Muscle layer of duodenum (tissue), 2 donors: ENCODE measurements around the gene RNF39.

Experiments
- H3K27ac ChIP-seq: one replicate; pipeline ENCODE4 v1.7.0; 2013; ENCODE audit warnings: mild to moderate bottlenecking, low read length
- H3K27me3 ChIP-seq: one replicate; pipeline ENCODE4 v1.7.0; 2013; ENCODE audit warnings: low read depth, mild to moderate bottlenecking, control low read depth, low read length
- H3K36me3 ChIP-seq, 2 donors: one replicate each; pipeline ENCODE4 v1.7.0; 2013; ENCODE audit warnings: low read length in 2 of 2, control low read depth in 1 of 2, mild to moderate bottlenecking in 1 of 2; ENCODE audit not compliant: insufficient read depth in 2 of 2, control insufficient read depth in 1 of 2
- H3K4me1 ChIP-seq, 2 donors: one replicate each; pipeline ENCODE4 v1.7.0; 2013; ENCODE audit warnings: low read length in 2 of 2, mild to moderate bottlenecking in 2 of 2, control low read depth in 1 of 2, moderate library complexity in 1 of 2; ENCODE audit not compliant: insufficient read depth in 2 of 2, control insufficient read depth in 1 of 2
- H3K4me3 ChIP-seq, 2 donors: one replicate each; pipeline ENCODE4 v1.7.0; 2013; ENCODE audit warnings: low read length in 2 of 2, low read depth in 1 of 2, mild to moderate bottlenecking in 1 of 2
- H3K9me3 ChIP-seq, 2 donors: one replicate each; pipeline ENCODE4 v1.7.0; 2013; ENCODE audit warnings: low read length in 2 of 2, control low read depth in 1 of 2, mild to moderate bottlenecking in 1 of 2; ENCODE audit not compliant: control insufficient read depth in 1 of 2
- donor health status: healthy.

The RNF39 gene

GRCh38 chr6:30067460-30068139 lies 8.0 kb downstream of the RNF39 start:
- Histone ChIP-seq H3K27ac (peak overlapping the region; percentile 98), H3K4me3 (peak overlapping the region; percentile 90 to 95), H3K4me1 (peaks cover 15 to 38% of the 10 kb centered on the region in 2 donors), H3K9me3 (no peaks in the 10 kb centered on the region), H3K36me3 (peaks cover 20 to 24% of the 10 kb centered on the region in 2 donors), H3K27me3 (peaks cover 7% of the 10 kb centered on the region)

GRCh38 chr6:30066577-30067459 lies 8.8 kb downstream of the RNF39 start, which contains the start of gene PPP1R11:
Gene PPP1R11 (plus strand): TSS chr6:30067198. CDS start chr6:30067411, 213 bp downstream.
- Histone ChIP-seq H3K4me3 (peak within 1 kb of the TSS; percentile 90 to 95), H3K4me1 (peaks cover 18 to 41% of the 10 kb centered on the region in 2 donors), H3K36me3 (peaks cover 20 to 24% of the 10 kb centered on the region in 2 donors), H3K9me3 (no peaks in the 10 kb centered on the region), H3K27me3 (peaks cover 2% of the 10 kb centered on the region), H3K27ac (peak within 1 kb of the TSS; percentile 98)

- no peaks in the 10 kb centered on the region for H3K27me3 ChIP-seq
Observed at GRCh38 chr6:30066082-30066481, 9.5 kb downstream of the RNF39 start.

GRCh38 chr6:30063315-30063714 lies 12.3 kb downstream of the RNF39 start:
- no peak overlapping the region for H3K27ac ChIP-seq
- no peaks in the 10 kb centered on the region for H3K9me3 ChIP-seq
- no peaks in the 10 kb centered on the region for H3K27me3 ChIP-seq
- peaks cover 25 to 37% of the 10 kb centered on the region in 2 donors for H3K4me1 ChIP-seq
- no peak overlapping the region for H3K4me3 ChIP-seq
- peaks cover 5 to 8% of the 10 kb centered on the region in 2 donors for H3K36me3 ChIP-seq

More at GRCh38 chr6:30066082-30066481, 9.5 kb downstream of the RNF39 start:
- H3K27ac ChIP-seq, result peak overlapping the region; percentile 98
- H3K36me3 ChIP-seq, result peaks cover 24 to 25% of the 10 kb centered on the region in 2 donors
- peak overlapping the region; percentile 90 to 95 for H3K4me3 ChIP-seq
- peaks cover 18 to 36% of the 10 kb centered on the region in 2 donors for H3K4me1 ChIP-seq
- H3K9me3 ChIP-seq, result no peaks in the 10 kb centered on the region

- Histone ChIP-seq H3K4me3 (peak overlapping the region; percentile 98 to 99), H3K27ac (no peak overlapping the region)
Observed at GRCh38 chr6:30062471-30063178, 12.9 kb downstream of the RNF39 start.

GRCh38 chr6:30061858-30062458 lies 13.6 kb downstream of the RNF39 start:
- peak overlapping the region; percentile 98 to 99 for H3K4me3 ChIP-seq
- H3K9me3 ChIP-seq, result no peaks in the 10 kb centered on the region
- H3K27me3 ChIP-seq, result no peaks in the 10 kb centered on the region
- peaks cover 17 to 27% of the 10 kb centered on the region in 2 donors for H3K4me1 ChIP-seq
- H3K36me3 ChIP-seq, result peaks cover 11 to 14% of the 10 kb centered on the region in 2 donors
- H3K27ac ChIP-seq, result peak overlapping the region; percentile 97

More at GRCh38 chr6:30062471-30063178, 12.9 kb downstream of the RNF39 start:
- no peaks in the 10 kb centered on the region for H3K9me3 ChIP-seq
- H3K36me3 ChIP-seq, result peaks cover 8 to 9% of the 10 kb centered on the region in 2 donors
- H3K4me1 ChIP-seq, result peaks cover 18 to 30% of the 10 kb centered on the region in 2 donors
- no peaks in the 10 kb centered on the region for H3K27me3 ChIP-seq

GRCh38 chr6:30061092-30061857 lies 14.3 kb downstream of the RNF39 start, which contains the start of gene POLR1H:
Gene POLR1H (plus strand): TSS chr6:30061265. CDS start chr6:30061525, 260 bp downstream.
- Histone ChIP-seq H3K4me1 (peaks cover 17 to 23% of the 10 kb centered on the region in 2 donors), H3K27me3 (no peaks in the 10 kb centered on the region), H3K36me3 (peaks cover 16 to 17% of the 10 kb centered on the region in 2 donors), H3K9me3 (no peaks in the 10 kb centered on the region), H3K4me3 (peak within 1 kb of the TSS; percentile 98 to 99), H3K27ac (peak within 1 kb of the TSS; percentile 97)

GRCh38 chr6:30060606-30061091 lies 14.9 kb downstream of the RNF39 start:
- H3K4me3 ChIP-seq, result peak overlapping the region; percentile 98 to 99
- H3K36me3 ChIP-seq, result peaks cover 17 to 24% of the 10 kb centered on the region in 2 donors
- peaks cover 11 to 17% of the 10 kb centered on the region in 2 donors for H3K4me1 ChIP-seq
- H3K9me3 ChIP-seq, result no peaks in the 10 kb centered on the region
- peak overlapping the region; percentile 97 for H3K27ac ChIP-seq
- H3K27me3 ChIP-seq, result no peaks in the 10 kb centered on the region

- Histone ChIP-seq H3K9me3 (no peaks in the 10 kb centered on the region), H3K4me3 (no peak overlapping the region), H3K27ac (no peak overlapping the region), H3K36me3 (peaks cover 16 to 23% of the 10 kb centered on the region in 2 donors), H3K4me1 (peaks cover 8 to 9% of the 10 kb centered on the region in 2 donors), H3K27me3 (no peaks in the 10 kb centered on the region)
Observed at GRCh38 chr6:30055513-30055912, 20.1 kb downstream of the RNF39 start.

GRCh38 chr6:30053682-30054081 lies 21.9 kb downstream of the RNF39 start:
- Histone ChIP-seq H3K4me3 (no peak overlapping the region), H3K36me3 (peaks cover 16 to 23% of the 10 kb centered on the region in 2 donors), H3K4me1 (no peaks in the 10 kb centered on the region), H3K27ac (no peak overlapping the region), H3K27me3 (no peaks in the 10 kb centered on the region), H3K9me3 (no peaks in the 10 kb centered on the region)
